Activated naive CD4-positive, alpha-beta T cell treated with anti-CD3 and anti-CD28 coated beads, Interleukin-2, amount 10 ng/mL, durations not matched to agents 7 days and 5 days (primary cell): ENCODE results near the gene CLDND2.

ENCODE experiments used
- CTCF ChIA-PET: fragments of 350-600 bp; sonication (Branson Sonifier 250); formaldehyde crosslinking; loops from one replicate; lab custom pipeline; 2021; ENCODE audit warnings: antibody characterized with exemption; lab: Charles Lee
- DNase-seq: peaks from one replicate; pipeline ENCODE4 v3.0.0-alpha.2; 2020
- H3K27ac Mint-ChIP-seq: one replicate; pipeline ENCODE4 v1.8.0; 2021; ENCODE audit warnings: mild to moderate bottlenecking, moderate library complexity, mixed read lengths
- H3K27me3 Mint-ChIP-seq: one replicate; pipeline ENCODE4 v1.8.0; 2021; ENCODE audit warnings: mild to moderate bottlenecking, mixed read lengths
- H3K36me3 Mint-ChIP-seq: one replicate; pipeline ENCODE4 v1.8.0; 2021; ENCODE audit warnings: mixed read lengths
- H3K4me1 Mint-ChIP-seq: one replicate; pipeline ENCODE4 v1.8.0; 2021; ENCODE audit warnings: mixed read lengths
- H3K4me3 Mint-ChIP-seq: one replicate; pipeline ENCODE4 v1.8.0; 2021; ENCODE audit warnings: mild to moderate bottlenecking, moderate library complexity, mixed read lengths
- H3K9me3 Mint-ChIP-seq: one replicate; pipeline ENCODE4 v1.8.0; 2021; ENCODE audit warnings: mixed read lengths

Gene CLDND2

GRCh38 chr19:51326216-51327065 is 42.4 kb downstream of the CLDND2 start:
- Mint-ChIP-seq H3K4me3 (no peak overlapping the region), H3K9me3 (peaks cover 2% of the 10 kb centered on the region), H3K4me1 (peaks cover 5% of the 10 kb centered on the region), H3K36me3 (no peaks in the 10 kb centered on the region), H3K27me3 (peaks cover 75% of the 10 kb centered on the region), H3K27ac (no peak overlapping the region)
- CTCF ChIA-PET = interaction anchor here (1.4 kb wide), 1 partner anchor 169 kb away, joined by 3 read pairs; no protein-coding TSS in a partner anchor
- DNase-seq = no peak

- CTCF ChIA-PET = no interaction called here
- Mint-ChIP-seq H3K36me3 (no peaks in the 10 kb centered on the region), H3K4me3 (no peak overlapping the region), H3K4me1 (peaks cover 5% of the 10 kb centered on the region), H3K27me3 (peaks cover 75% of the 10 kb centered on the region), H3K9me3 (no peaks in the 10 kb centered on the region), H3K27ac (no peak overlapping the region)
- no peak for DNase-seq
Measured at GRCh38 chr19:51325161-51325976, 43.4 kb downstream of the CLDND2 start.

- H3K36me3 Mint-ChIP-seq = no peaks in the 10 kb centered on the region
- H3K9me3 Mint-ChIP-seq = no peaks in the 10 kb centered on the region
- H3K4me3 Mint-ChIP-seq = no peak overlapping the region
- H3K4me1 Mint-ChIP-seq = peaks cover 5% of the 10 kb centered on the region
- H3K27ac Mint-ChIP-seq = no peak overlapping the region
- H3K27me3 Mint-ChIP-seq = peaks cover 66% of the 10 kb centered on the region
- CTCF ChIA-PET = no interaction called here
- no peak for DNase-seq
Measured at GRCh38 chr19:51324167-51324481, 44.7 kb downstream of the CLDND2 start.

- no peak overlapping the region for H3K4me3 Mint-ChIP-seq
- H3K9me3 Mint-ChIP-seq = no peaks in the 10 kb centered on the region
- CTCF ChIA-PET = no interaction called here
- peaks cover 61% of the 10 kb centered on the region for H3K27me3 Mint-ChIP-seq
- no peak for DNase-seq
- H3K36me3 Mint-ChIP-seq = no peaks in the 10 kb centered on the region
- H3K27ac Mint-ChIP-seq = no peak overlapping the region
- peaks cover 5% of the 10 kb centered on the region for H3K4me1 Mint-ChIP-seq
Measured at GRCh38 chr19:51323481-51324166, 45.2 kb downstream of the CLDND2 start.

- CTCF ChIA-PET = no interaction called here
- no peak for DNase-seq
- no peaks in the 10 kb centered on the region for H3K36me3 Mint-ChIP-seq
- no peak overlapping the region for H3K4me3 Mint-ChIP-seq
- peaks cover 43% of the 10 kb centered on the region for H3K27me3 Mint-ChIP-seq
- no peak overlapping the region for H3K27ac Mint-ChIP-seq
- no peaks in the 10 kb centered on the region for H3K9me3 Mint-ChIP-seq
- no peaks in the 10 kb centered on the region for H3K4me1 Mint-ChIP-seq
Measured at GRCh38 chr19:51321799-51322198, 47.0 kb downstream of the CLDND2 start.

- H3K27me3 Mint-ChIP-seq = peaks cover 28% of the 10 kb centered on the region
- H3K27ac Mint-ChIP-seq = no peak overlapping the region
- H3K9me3 Mint-ChIP-seq = no peaks in the 10 kb centered on the region
- H3K36me3 Mint-ChIP-seq = no peaks in the 10 kb centered on the region
- CTCF ChIA-PET = no interaction called here
- no peak for DNase-seq
- H3K4me1 Mint-ChIP-seq = peaks cover 2% of the 10 kb centered on the region
- no peak overlapping the region for H3K4me3 Mint-ChIP-seq
Measured at GRCh38 chr19:51320280-51320657, 48.5 kb downstream of the CLDND2 start.

GRCh38 chr19:51319649-51320279 is 49.0 kb downstream of the CLDND2 start:
- Mint-ChIP-seq H3K4me3 (no peak overlapping the region), H3K27ac (no peak overlapping the region), H3K9me3 (no peaks in the 10 kb centered on the region), H3K4me1 (peaks cover 3% of the 10 kb centered on the region), H3K27me3 (peaks cover 24% of the 10 kb centered on the region), H3K36me3 (no peaks in the 10 kb centered on the region)
- no peak for DNase-seq
- CTCF ChIA-PET = no interaction called here

GRCh38 chr19:51318687-51319648 is 49.8 kb downstream of the CLDND2 start:
- Mint-ChIP-seq H3K4me3 (no peak overlapping the region), H3K27ac (no peak overlapping the region), H3K4me1 (peaks cover 3% of the 10 kb centered on the region), H3K9me3 (no peaks in the 10 kb centered on the region), H3K27me3 (peaks cover 26% of the 10 kb centered on the region), H3K36me3 (no peaks in the 10 kb centered on the region)
- CTCF ChIA-PET = no interaction called here
- DNase-seq = no peak

- no peak overlapping the region for H3K27ac Mint-ChIP-seq
- no peak for DNase-seq
- no peak overlapping the region for H3K4me3 Mint-ChIP-seq
- H3K4me1 Mint-ChIP-seq = peaks cover 5% of the 10 kb centered on the region
- CTCF ChIA-PET = no interaction called here
- H3K9me3 Mint-ChIP-seq = no peaks in the 10 kb centered on the region
- peaks cover 26% of the 10 kb centered on the region for H3K27me3 Mint-ChIP-seq
- no peaks in the 10 kb centered on the region for H3K36me3 Mint-ChIP-seq
Measured at GRCh38 chr19:51317968-51318367, 50.8 kb downstream of the CLDND2 start.

GRCh38 chr19:51317376-51317775 is 51.4 kb downstream of the CLDND2 start:
- Mint-ChIP-seq H3K9me3 (no peaks in the 10 kb centered on the region), H3K4me1 (peaks cover 5% of the 10 kb centered on the region), H3K4me3 (no peak overlapping the region), H3K36me3 (no peaks in the 10 kb centered on the region), H3K27ac (no peak overlapping the region), H3K27me3 (peaks cover 26% of the 10 kb centered on the region)
- CTCF ChIA-PET = no interaction called here
- DNase-seq = no peak
